Common myeloid progenitor, CD34-positive (primary cell): ENCODE data around the gene TSKU. TPM values are rescaled to one million over a fixed set of nuclear protein-coding genes. Genes with fewer than 3 reads are reported as not detected.
A peak's percentile ranks its signal among the peaks of the same experiment; 100 is the strongest.
"Not testable (repeated sequence)": the region's sequence is repeated elsewhere in the genome, so short reads cannot be mapped to it uniquely, and the experiment has no call there.

ENCODE experiments used
- CTCF ChIA-PET: fragments of 350-600 bp; sonication (Branson Sonifier 250); formaldehyde crosslinking; loops from one replicate; lab custom pipeline; 2021; ENCODE audit warnings: antibody characterized with exemption; lab: Charles Lee
- POLR2A ChIA-PET: fragments of 350-600 bp; sonication (Branson Sonifier 250); formaldehyde crosslinking; loops from one replicate; lab custom pipeline; 2021; ENCODE audit warnings: antibody characterized with exemption; lab: Charles Lee
- DNase-seq, 3 donors: peaks; one replicate each; pipeline versions ENCODE4 v3.0.0 to v3.0.0-alpha.2; 2013
- H3K27ac ChIP-seq, 2 experiments: 1 replicate in 1 of 2; 2 replicates in 1 of 2; pipeline ENCODE4 v1.7.0; 2013; ENCODE audit warnings: inconsistent platforms in 2 of 2, low read length in 2 of 2, mild to moderate bottlenecking in 2 of 2, low read depth in 1 of 2, moderate library complexity in 1 of 2; ENCODE audit not compliant: severe bottlenecking in 2 of 2, insufficient read depth in 1 of 2, poor library complexity in 1 of 2
- H3K27me3 ChIP-seq, 5 experiments: replicated peaks in 2 of 5; 1 replicate in 3 of 5; 2 replicates in 2 of 5; pipeline versions ENCODE4 v1.6.1 to v1.7.0; 2013; ENCODE audit warnings: low read length in 4 of 5, mild to moderate bottlenecking in 2 of 5, moderate library complexity in 2 of 5, inconsistent platforms in 1 of 5; ENCODE audit not compliant: insufficient read depth in 5 of 5, control insufficient read depth in 4 of 5
- H3K36me3 ChIP-seq, 4 experiments: 1 replicate in 2 of 4; 2 replicates in 2 of 4; pipeline versions ENCODE4 v1.6.1 to v1.7.0; 2013; ENCODE audit warnings: low read length in 3 of 4, control low read depth in 1 of 4, mild to moderate bottlenecking in 1 of 4; ENCODE audit not compliant: control insufficient read depth in 4 of 4, insufficient read depth in 4 of 4
- H3K4me1 ChIP-seq, 4 experiments: 1 replicate in 3 of 4; 2 replicates in 1 of 4; pipeline versions ENCODE4 v1.6.1 to v1.7.1; 2013; ENCODE audit warnings: low read length in 3 of 4, mild to moderate bottlenecking in 3 of 4, control low read depth in 1 of 4, inconsistent platforms in 1 of 4, moderate library complexity in 1 of 4; ENCODE audit not compliant: control insufficient read depth in 4 of 4, insufficient read depth in 4 of 4; ENCODE audit errors: control extremely low read depth in 1 of 4
- H3K4me3 ChIP-seq, 7 experiments: 1 replicate in 4 of 7; 2 replicates in 3 of 7; pipeline versions ENCODE4 v1.5.1 to v1.7.0; 2013; ENCODE audit warnings: mild to moderate bottlenecking in 7 of 7, low read length in 6 of 7, moderate library complexity in 6 of 7, inconsistent platforms in 2 of 7, low read depth in 2 of 7, control low read depth in 1 of 7; ENCODE audit not compliant: insufficient read depth in 4 of 7, control insufficient read depth in 1 of 7; ENCODE audit errors: extremely low read depth in 1 of 7
- H3K9me3 ChIP-seq, 5 experiments: 1 replicate in 4 of 5; 2 replicates in 1 of 5; pipeline versions ENCODE4 v1.6.1 to v1.7.1; 2013; ENCODE audit warnings: low read length in 4 of 5, mild to moderate bottlenecking in 2 of 5, inconsistent platforms in 1 of 5, low read depth in 1 of 5, moderate library complexity in 1 of 5; ENCODE audit not compliant: control insufficient read depth in 4 of 5, insufficient read depth in 2 of 5; ENCODE audit errors: control extremely low read depth in 1 of 5
- WGBS: methylation state at CpG from one replicate; pipeline ENCODE4 v1.1.5; 2013; ENCODE audit not compliant: insufficient coverage; 5-methylcytosine and 5-hydroxymethylcytosine counted together
- polyA plus RNA-seq: library from polyadenylated mRNA; unstranded; fragments of 120-200 nt; gene quantifications from one replicate; pipeline ENCODE4 v1.2.1, GENCODE V29; 2013

TSKU gene, protein sequence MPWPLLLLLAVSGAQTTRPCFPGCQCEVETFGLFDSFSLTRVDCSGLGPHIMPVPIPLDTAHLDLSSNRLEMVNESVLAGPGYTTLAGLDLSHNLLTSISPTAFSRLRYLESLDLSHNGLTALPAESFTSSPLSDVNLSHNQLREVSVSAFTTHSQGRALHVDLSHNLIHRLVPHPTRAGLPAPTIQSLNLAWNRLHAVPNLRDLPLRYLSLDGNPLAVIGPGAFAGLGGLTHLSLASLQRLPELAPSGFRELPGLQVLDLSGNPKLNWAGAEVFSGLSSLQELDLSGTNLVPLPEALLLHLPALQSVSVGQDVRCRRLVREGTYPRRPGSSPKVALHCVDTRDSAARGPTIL
- polyA plus RNA-seq = 0.26 TPM

DNA sequence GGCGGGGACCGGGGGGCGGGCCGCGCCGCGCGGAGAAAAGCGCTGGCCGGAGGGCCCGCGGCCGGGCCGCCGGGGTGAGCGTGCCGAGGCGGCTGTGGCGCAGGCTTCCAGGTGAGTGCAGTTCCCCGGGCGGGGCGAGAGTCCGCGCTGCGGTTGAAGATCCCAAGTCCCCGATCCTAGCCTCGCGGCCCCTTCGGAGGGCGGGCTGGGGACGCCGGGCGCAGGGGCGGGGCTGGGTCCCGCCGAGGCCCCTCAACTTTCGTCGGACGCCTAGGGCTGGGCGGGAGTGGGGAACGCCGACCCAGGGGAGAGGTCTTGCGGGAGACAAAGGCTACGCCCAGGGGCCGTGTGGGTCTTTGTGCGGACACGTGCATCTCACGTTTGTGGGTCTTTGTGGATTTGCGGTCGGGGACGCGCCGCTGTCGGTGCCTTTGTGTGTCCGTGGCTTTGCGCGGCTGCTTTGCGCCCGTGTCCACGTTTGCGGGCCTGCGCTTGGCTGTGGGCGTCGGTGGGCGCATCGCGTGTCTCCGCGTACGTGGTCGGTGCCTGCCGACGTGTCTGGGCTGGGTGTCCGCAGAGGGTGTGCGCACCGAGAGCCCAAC is at the start of gene TSKU:
Gene TSKU, plus strand, starts transcription at position 63 of the 602 bp plus-strand sequence. CDS start 12,261 bp downstream, outside the sequence.
- Histone ChIP-seq H3K9me3 (no peaks in the 10 kb centered on the region), H3K4me3 (peak within 1 kb of the TSS; percentile 17 to 81 (median 66)), H3K27ac (peak within 1 kb of the TSS in 1 of 2 experiments; percentile 56), H3K36me3 (no peaks in the 10 kb centered on the region), H3K27me3 (peaks cover 0 to 44% (median 10%) of the 10 kb centered on the region in 5 experiments), H3K4me1 (peaks cover 0 to 25% (median 23%) of the 10 kb centered on the region in 4 experiments)
- POLR2A ChIA-PET = no interaction called here
- CTCF ChIA-PET = no interaction called here
- WGBS = under 1% methylated on average over 68 of the region's 76 CpGs
- DNase-seq = peak in 2 of 3 donors; percentile 57 to 75

DNA sequence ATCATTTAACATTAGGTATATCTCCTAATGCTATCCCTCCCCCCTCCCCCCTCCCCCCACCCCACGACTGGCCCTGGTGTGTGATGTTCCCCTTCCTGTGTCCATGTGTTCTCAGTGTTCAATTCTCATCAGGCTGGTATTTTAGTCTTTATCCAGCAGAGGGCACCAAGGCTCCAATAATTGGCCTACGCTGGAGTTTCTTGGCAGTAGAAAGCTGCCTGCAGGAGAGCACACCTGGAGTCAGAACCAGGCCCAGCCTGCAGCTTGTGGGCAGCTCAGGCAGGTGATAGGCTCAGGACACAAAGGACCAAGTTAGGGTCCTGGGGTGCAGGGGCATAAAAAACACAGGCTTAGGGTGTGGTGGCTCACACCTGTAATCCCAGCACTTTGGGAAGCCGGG is 49.2 kb upstream of the TSKU start:
- not testable (repeated sequence) for H3K36me3 ChIP-seq, H3K27ac ChIP-seq, H3K9me3 ChIP-seq, H3K4me3 ChIP-seq, H3K4me1 ChIP-seq
- ChIA-PET CTCF (interaction anchor here (0.6 to 7.6 kb wide), 15 partner anchors 10 to 358 kb away, joined by 3 to 123 read pairs (median 4); no protein-coding TSS in a partner anchor), POLR2A (interaction anchor here (1.2 to 1.3 kb wide), 2 partner anchors 65 to 186 kb away, joined by 3 to 4 read pairs; no protein-coding TSS in a partner anchor)
- 0% methylated on average over 1 of the region's 3 CpGs for WGBS
- peak; percentile 54 to 76 (median 74) for DNase-seq
- peaks cover 0 to 20% (median 0%) of the 10 kb centered on the region in 5 experiments for H3K27me3 ChIP-seq

DNA sequence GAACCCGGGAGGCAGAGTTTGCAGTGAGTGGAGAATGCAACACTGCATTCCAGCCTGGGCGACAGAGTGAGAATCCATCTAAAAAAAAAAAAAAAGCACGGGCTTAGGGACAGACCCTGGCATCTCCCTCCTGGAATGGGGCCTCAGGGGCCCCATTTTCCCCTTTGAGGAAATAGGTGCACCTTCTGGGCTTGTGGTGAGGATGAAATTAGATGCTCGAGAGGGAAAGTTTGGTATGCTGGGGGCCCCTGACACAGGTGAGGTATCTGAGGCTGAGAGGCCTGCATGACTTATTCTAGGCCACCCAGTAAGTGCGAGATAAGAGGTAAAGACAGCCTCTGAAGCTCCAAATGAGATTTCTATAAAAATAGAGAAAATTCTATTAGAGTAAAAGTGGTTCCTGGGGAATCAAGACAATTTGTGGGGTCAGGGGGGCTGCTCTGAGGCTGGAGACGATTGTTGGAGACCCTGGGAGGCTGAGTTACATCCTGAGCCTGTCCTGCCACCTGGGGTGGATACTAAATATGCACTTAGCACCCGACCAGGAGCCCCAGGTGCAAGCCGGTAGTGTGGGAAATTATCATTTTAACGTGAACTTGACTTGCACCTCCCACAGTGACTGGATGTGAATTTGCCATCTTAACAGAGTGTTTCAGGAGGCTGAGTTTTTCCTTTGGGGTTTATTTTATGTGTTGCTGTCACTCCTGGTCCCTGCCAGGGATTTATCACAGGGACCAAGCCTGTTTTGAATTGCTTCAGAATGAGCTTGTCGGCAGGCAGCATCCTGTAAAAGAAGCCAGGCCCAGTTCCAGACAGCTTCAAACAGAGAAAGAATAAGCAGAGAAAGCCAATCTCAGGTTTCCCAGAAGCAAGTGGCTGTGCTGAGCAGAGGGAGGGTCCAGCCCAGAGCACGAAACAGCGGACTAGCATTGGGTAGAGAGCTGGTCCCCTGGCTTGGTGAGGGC is 48.4 kb upstream of the TSKU start:
- H3K36me3 ChIP-seq = no peaks in the 10 kb centered on the region
- H3K4me3 ChIP-seq = no peak overlapping the region
- POLR2A ChIA-PET = interaction anchor here (1.2 to 1.3 kb wide), 2 partner anchors 64 to 185 kb away, joined by 3 to 4 read pairs; no protein-coding TSS in a partner anchor
- 98% methylated on average over 6 of the region's 12 CpGs for WGBS
- no peaks in the 10 kb centered on the region for H3K4me1 ChIP-seq
- no peak overlapping the region for H3K27ac ChIP-seq
- DNase-seq = no peak
- CTCF ChIA-PET = interaction anchor here (0.5 to 7.6 kb wide), 21 partner anchors 8 to 357 kb away, joined by 3 to 123 read pairs (median 4); no protein-coding TSS in a partner anchor
- no peaks in the 10 kb centered on the region for H3K9me3 ChIP-seq
- H3K27me3 ChIP-seq = peaks cover 0 to 15% (median 0%) of the 10 kb centered on the region in 5 experiments

DNA sequence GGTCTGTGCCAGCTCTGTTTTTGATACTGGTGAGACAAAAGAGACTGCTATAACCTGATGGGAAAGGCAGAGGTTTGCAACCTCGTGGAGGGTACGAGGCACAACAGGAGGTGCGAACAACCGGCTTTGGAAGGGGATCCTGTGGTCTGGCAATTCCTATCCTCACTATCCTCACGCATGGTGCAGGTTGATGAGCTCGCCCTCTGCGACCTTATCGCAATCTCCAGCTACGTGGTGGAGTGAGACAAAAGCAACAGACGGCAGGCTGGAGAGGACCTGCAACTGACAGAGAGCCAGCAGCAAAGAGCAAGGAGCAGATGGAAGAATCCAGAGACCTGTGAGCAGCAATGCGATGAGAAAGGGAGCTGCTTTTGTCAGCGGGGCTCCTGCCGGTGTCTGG is 47.3 kb upstream of the TSKU start:
- Histone ChIP-seq H3K27me3 (peaks cover 0 to 7% (median 0%) of the 10 kb centered on the region in 5 experiments), H3K4me1 (no peaks in the 10 kb centered on the region), H3K4me3 (no peak overlapping the region), H3K27ac (no peak overlapping the region), H3K36me3 (no peaks in the 10 kb centered on the region), H3K9me3 (no peaks in the 10 kb centered on the region)
- DNase-seq = no peak
- CTCF ChIA-PET = interaction anchor here (0.5 to 7.6 kb wide), 10 partner anchors 9 to 286 kb away, joined by 3 to 123 read pairs (median 8); no protein-coding TSS in a partner anchor
- POLR2A ChIA-PET = no interaction called here
- 90% methylated on average over 13 of the region's 13 CpGs for WGBS

DNA sequence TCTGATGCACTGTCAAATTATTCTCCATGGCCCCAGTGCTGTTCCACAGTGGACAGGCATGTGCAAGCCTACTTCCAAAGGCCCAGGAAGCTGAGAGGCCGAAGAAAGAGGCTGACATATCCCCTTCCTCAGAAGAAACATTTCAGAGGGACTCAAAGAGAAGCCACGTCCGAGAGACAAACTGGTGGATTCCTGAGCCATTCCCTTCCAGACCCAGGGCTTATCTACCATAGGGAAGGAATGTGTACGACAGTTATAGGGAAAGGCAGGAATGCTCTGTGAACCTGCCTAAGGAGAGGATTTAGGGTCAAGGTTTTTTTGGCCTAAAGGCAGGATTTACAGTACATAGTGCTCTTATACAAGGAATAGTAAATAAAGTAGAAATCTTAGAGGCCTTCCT is 46.9 kb upstream of the TSKU start:
- DNase-seq = no peak
- ChIA-PET CTCF (interaction anchor here (1.6 to 7.6 kb wide), 6 partner anchors 10 to 184 kb away, joined by 3 to 123 read pairs (median 26); no protein-coding TSS in a partner anchor), POLR2A (no interaction called here)
- H3K9me3 ChIP-seq = no peaks in the 10 kb centered on the region
- 100% methylated on average over 3 of the region's 4 CpGs for WGBS
- no peaks in the 10 kb centered on the region for H3K4me1 ChIP-seq
- H3K27ac ChIP-seq = no peak overlapping the region
- H3K4me3 ChIP-seq = no peak overlapping the region
- H3K27me3 ChIP-seq = peaks cover 0 to 4% (median 0%) of the 10 kb centered on the region in 5 experiments
- H3K36me3 ChIP-seq = no peaks in the 10 kb centered on the region

DNA sequence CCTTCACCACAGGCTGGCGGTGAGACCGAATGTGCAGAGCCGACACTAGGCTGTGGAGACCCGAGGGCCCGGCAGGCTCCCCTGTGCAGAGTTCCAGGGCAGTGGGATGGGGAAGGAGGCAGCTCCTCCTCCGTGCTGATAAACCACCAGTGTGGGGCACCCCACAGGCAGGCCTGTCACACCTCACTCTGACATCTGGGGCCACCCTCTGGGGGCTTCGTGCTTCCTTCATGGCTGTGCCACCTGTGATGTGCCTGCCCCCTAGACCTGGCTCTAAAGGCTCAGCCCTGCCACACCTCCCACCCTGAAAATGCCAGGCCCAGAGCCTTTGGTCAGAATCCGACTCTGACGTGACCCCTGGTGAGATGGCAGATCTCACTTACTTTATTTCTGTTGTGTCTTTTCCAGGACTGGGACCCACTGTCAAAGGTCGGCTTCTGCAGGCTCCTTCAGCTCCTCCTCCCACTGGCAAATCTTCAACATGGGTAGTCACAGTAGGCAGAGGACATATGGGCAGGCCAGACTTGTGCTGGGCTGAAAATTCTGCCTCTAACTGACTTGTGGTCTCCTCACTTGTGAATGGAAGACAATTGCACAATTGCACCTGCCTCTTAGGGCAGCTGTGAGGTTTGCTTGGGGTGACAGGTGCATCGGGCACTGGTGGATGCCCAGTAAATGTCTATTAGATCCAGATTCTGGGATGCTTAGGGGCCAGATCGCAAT is 46.2 kb upstream of the TSKU start:
- no peaks in the 10 kb centered on the region for H3K4me1 ChIP-seq
- H3K27ac ChIP-seq = no peak overlapping the region
- H3K4me3 ChIP-seq = no peak overlapping the region
- peaks cover 0 to 2% (median 0%) of the 10 kb centered on the region in 5 experiments for H3K27me3 ChIP-seq
- H3K36me3 ChIP-seq = no peaks in the 10 kb centered on the region
- H3K9me3 ChIP-seq = no peaks in the 10 kb centered on the region
- CTCF ChIA-PET = interaction anchor here (1.1 to 7.6 kb wide), 4 partner anchors 14 to 304 kb away, joined by 3 to 123 read pairs (median 22); no protein-coding TSS in a partner anchor
- POLR2A ChIA-PET = no interaction called here
- WGBS = 99% methylated on average over 11 of the region's 12 CpGs
- no peak for DNase-seq
